ENCODE results near the gene SYNPO2.
A peak's percentile ranks its signal among the peaks of the same experiment; 100 is the strongest.

Gene SYNPO2

GRCh38 chr4:118957722-118958445 is 69.2 kb downstream of the SYNPO2 start:
- TF ChIP-seq CTCF (IDR thresholded peaks at IDR 0.05) = no peak
- Histone ChIP-seq H3K4me3 (no peak overlapping the region), H3K27ac (peak overlapping the region; percentile 45 to 68)
- no peak for DNase-seq (ENCODE audit: low spot score)

DNA sequence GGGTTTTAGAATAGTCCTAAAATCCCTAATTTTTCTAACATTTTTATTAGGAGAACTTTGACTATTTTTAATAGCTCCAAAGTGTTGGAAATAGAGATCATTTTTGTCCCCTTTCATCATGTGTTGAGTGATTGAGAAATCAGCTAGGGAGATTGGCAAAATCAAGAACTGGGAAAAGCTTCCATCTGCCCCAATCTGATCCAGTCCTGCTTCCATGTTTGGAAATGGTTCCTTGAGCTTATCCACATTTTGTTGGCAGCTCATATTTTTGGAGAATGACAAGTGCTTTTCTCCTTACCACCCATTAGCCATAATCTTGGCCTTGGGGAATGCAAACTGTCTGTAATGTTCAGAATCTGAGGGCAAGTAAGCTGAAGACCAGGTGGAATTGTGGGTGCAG is 73.9 kb downstream of the SYNPO2 start:
- Histone ChIP-seq H3K27ac (peak overlapping the region; percentile 62 to 75), H3K4me3 (no peak overlapping the region)
- DNase-seq (ENCODE audit: low spot score) = no peak
- TF ChIP-seq CTCF (IDR thresholded peaks at IDR 0.05) = no peak

DNA sequence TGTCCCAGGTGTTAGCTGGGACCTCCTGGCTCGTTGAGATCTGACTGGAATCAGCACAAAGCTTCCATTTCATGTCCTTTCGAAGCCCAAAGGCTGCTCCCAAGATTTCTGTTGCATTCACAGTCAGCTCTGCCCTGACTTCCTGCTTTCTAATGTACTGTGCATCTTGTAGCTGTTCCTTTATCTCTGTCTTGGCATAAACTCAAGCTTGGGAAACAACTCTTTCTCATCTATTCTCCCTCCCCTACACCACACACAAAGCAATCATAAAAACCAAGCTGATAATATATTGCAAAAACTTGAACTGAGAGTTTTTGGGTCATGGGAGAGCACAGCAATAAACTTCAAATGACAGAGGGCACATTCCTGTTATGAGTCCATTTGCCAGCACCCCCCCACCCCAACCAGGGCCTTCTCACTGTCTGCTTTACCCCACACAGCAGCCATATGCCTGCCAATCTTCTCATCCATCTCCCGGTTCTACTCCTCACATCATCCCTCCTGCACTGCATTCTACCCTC is 76.3 kb downstream of the SYNPO2 start:
- Histone ChIP-seq H3K4me3 (no peak overlapping the region), H3K27ac (peak overlapping the region; percentile 77 to 84)
- no peak for TF ChIP-seq CTCF (IDR thresholded peaks at IDR 0.05)
- DNase-seq (ENCODE audit: low spot score) = no peak

DNA sequence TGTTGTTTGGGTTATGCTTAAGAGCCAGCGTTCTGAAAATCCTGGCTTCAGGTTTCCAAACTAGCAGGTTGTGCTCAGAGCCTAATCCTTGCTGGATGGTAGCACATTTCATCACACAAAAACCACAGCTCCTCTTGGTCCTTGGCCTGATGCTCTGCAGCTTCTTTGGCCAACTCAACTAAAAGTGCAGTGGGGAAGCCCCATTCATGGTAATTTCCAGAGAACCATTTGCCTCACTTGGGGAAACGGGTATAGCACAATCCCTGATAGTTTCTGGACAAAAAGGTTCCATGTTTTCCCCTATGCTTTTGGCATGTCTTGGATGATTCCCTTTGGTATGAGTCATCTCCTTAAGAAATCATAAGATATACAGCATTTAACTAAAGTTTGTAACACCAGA is 78.7 kb downstream of the SYNPO2 start:
- no peak for DNase-seq (ENCODE audit: low spot score)
- Histone ChIP-seq H3K27ac (peak overlapping the region; percentile 77 to 84), H3K4me3 (no peak overlapping the region)
- TF ChIP-seq CTCF (IDR thresholded peaks at IDR 0.05) = no peak

GRCh38 chr4:118968005-118968404 is 79.4 kb downstream of the SYNPO2 start:
- Histone ChIP-seq H3K4me3 (peak overlapping the region; percentile 15), H3K27ac (peak overlapping the region; percentile 77 to 84)
- peak; percentile 81 for DNase-seq (ENCODE audit: low spot score)
- no peak for TF ChIP-seq CTCF (IDR thresholded peaks at IDR 0.05)

GRCh38 chr4:118968813-118969212 is 80.2 kb downstream of the SYNPO2 start:
- peak overlapping the region; percentile 37 for H3K4me3 ChIP-seq
- no peak for DNase-seq (ENCODE audit: low spot score)
- H3K27ac ChIP-seq = peak overlapping the region; percentile 77 to 84
- TF ChIP-seq CTCF (IDR thresholded peaks at IDR 0.05) = no peak

DNA sequence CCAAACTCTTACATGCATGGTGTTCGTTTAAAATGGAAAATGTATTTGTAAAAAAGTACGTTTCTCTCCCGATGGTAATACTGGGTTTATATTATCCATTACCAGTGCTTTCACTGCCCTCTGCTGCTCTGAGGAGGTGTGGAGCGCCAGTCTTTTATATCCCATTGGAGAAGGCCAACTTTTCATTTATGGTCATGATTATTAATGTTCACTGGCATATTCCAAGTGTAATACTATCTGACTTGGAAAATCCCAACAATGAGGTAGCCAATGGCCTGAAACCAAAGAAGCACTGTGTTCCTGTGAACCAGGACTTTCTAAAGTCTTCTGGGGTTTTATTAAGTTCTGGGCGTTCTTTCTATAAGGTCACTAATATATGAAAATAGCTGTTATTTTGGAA is 80.7 kb downstream of the SYNPO2 start:
- Histone ChIP-seq H3K27ac (peak overlapping the region; percentile 77 to 84), H3K4me3 (peak overlapping the region; percentile 37)
- peak; percentile 81 for DNase-seq (ENCODE audit: low spot score)
- no peak for TF ChIP-seq CTCF (IDR thresholded peaks at IDR 0.05)
